ENCODE results near the gene KNDC1.
"Not testable (repeated sequence)": the region's sequence is repeated elsewhere in the genome, so short reads cannot be mapped to it uniquely, and the experiment has no call there.

KNDC1 gene

DNA sequence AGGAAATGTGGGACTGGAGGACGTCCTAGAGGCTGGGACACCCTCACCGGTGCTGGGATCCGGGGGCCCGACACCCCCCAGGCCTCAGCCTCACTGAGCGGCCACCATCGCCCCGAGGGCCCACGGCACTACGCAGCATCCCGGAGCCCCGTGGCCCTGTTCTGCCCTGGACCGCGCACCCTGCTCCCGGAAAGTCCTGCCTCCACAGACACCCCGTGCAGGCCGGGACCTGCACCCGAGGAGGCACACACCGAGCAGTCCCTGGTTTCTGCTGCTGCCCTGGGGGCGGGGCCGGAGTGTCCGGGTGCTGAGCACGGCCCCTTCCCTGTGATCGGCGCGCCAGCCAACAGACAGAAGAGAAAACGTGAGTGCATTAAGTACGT is 18.1 kb upstream of the KNDC1 start:
- no peak for DNase-seq

DNA sequence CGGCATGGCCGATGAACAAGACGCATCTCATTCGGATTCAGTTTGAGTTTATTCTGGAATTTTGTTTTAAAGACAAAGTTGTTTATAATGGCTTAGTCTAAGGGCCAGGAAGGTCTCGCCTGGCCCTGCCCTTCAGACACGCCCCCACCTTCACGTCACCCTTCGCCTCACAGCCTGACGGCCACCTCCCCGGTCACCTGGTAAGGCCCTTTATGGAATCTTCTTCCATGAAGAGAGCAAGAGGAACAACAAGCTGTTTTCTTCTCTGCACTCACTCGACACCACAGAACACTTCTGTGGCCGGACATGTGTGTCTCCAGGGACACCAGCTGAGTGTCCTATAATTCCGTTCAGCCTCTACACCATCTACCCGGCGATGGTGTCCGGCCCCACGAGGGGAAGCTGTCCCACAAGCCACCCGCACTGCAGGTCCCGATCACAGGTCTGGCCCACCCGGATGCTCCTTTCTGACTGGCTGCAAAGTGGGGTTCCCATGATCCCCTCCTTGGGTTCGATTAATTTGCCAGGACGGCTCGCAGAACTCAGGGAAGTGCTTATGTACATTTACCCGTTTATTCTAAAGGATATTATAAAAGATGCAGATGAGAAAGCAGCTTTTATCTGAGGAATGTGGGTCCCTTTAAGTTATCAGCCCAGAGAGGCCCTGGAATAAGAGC is 17.4 kb upstream of the KNDC1 start:
- DNase-seq: no peak

DNA sequence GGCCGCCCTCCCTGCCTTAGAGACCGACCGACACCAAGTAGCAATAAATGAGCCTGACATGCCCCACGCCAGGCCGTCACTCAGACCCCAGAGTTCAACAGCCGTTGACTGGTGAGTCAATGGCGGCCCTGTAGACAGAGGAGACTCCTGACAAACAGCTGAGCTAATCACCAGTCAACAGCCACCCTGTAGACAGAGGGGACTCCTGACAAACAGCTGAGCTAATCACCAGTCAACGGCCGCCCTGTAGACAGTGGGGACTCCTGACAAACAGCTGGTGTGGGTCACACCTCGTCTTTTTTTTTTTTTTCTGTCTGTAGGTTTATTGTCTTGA is 16.9 kb upstream of the KNDC1 start:
- DNase-seq: no peak

DNA sequence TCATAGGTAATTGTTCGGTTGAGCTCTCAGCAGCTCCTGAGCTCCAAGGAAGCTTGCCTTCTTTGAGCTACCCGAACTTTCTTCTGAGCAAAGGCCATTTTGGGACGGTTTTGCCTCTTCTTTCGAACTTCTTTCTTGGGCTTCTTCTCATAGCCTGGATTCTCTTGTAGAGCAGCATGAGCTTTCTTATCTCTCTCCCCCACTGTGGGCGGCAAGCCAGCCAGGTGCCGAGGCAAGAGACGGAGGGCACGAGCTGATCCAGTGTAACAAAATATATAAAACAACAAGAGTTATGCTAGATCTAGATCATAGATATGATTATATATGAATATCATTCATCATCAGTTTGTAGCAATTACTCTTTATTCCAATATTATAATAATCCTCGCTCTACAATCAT is 16.5 kb upstream of the KNDC1 start:
- DNase-seq: no peak

DNA sequence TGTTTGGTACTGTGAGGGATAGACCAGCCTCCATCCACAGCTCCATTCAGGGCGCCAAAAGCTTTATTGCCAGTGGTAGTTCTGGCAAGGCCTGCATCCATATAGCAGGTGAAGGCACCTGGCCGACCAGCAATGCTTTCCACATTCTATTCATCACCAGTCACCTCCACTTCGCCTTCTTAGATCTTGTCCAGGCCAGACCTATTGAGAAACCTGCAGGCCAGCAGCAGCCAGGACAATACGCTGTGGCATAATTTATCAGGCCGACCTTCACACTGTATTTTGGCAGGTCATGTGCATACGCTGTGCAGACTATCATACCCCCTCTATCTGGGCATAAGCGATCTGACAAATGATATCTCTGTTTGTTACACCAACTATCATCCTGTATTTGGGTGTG is 15.2 kb upstream of the KNDC1 start:
- no peak for DNase-seq

DNA sequence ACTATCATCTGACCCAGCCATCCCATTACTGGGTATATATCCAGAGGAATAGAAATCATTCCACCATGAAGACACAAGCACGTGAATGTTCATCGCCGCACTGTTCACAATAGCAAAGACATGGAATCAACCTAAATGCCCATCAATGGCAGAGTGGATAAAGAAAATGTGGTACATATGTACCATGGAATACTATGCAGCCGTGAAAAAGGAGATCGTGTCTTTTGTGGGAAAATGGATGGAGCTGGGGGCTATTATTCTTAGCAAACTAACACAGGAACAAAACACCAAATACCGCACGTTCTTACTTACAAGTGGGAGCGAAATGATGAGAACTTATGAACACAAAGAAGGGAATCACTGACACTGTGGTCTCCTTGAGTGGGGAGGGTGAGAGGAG is 9.8 kb upstream of the KNDC1 start:
- no peak for DNase-seq

DNA sequence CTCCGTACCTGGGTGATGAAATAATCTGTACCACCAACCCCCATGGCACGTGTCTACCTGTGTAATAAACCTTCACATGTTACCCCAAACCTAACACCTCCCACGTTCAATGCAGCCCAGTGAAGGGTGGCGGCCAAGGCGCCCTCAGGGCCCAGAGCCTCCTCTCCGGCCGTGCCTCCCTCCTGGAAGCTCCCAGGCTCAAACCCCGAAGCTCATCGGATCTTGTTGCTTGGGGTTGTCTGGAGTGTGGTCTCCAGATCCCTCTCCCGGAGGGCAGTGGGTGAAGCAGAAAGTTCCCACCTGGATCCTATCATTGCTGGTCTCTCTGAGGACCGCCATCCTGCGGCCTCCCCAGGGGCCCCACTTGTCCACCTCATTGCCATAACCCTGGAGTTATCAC is 9.4 kb upstream of the KNDC1 start:
- DNase-seq: no peak

DNA sequence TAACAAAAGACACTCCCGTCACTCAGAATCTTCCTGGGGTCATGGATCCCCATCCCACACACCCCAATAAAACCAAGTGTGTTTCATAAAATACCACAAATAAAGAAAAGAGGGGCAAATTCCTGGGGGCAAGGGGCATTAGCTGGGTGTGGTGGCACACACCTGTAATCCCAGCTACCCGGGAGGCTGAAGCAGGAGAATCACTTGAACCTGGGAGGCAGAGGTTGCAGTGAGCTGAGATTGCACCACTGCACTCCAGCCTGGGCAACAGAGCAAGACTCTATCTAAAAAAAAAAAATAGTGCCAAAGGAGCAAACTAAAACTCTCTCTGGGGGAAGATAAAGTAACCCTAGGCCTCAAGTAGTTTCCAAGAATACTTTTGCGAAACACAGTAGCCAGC is 8.9 kb upstream of the KNDC1 start:
- not testable (repeated sequence) for DNase-seq

DNA sequence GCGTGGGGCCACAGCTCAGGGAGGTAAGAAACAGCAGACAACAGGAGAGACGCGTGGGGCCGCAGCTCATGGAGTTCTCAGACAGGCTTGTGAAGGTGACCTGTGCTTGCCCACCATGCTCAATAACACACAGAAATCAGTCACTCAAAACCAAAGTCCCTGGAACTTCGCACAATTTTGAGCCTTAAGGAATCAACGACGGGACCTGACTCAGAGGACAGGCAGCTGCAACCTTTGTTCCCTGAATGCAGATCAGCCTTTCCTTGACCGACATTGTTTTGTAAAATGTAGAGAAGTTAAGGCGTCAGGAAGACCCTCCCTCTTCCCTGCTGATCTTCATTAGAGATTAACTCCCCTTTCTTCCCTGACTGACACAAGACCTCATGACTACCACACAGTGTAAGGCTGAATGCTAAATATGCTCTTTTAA is 8.5 kb upstream of the KNDC1 start:
- no peak for DNase-seq

DNA sequence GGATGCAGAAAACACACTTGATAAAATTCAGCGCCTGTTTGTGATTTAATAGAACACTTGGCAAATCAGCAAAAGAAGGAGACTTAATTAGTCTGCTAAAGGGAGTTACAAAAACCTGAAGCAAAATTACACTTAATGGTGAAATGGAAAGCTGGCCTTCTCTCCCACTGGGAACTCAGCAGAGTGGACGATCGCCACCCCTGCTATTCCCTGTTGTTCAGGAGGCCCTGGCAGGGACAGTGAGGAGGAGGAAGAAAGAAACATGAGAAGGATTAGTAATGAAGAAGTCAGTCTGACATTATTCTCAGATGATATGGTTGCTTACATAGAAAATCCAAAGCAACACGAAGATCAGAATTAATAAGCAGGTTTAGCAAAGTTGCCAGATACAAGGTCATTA is 5.6 kb upstream of the KNDC1 start:
- DNase-seq: no peak

DNA sequence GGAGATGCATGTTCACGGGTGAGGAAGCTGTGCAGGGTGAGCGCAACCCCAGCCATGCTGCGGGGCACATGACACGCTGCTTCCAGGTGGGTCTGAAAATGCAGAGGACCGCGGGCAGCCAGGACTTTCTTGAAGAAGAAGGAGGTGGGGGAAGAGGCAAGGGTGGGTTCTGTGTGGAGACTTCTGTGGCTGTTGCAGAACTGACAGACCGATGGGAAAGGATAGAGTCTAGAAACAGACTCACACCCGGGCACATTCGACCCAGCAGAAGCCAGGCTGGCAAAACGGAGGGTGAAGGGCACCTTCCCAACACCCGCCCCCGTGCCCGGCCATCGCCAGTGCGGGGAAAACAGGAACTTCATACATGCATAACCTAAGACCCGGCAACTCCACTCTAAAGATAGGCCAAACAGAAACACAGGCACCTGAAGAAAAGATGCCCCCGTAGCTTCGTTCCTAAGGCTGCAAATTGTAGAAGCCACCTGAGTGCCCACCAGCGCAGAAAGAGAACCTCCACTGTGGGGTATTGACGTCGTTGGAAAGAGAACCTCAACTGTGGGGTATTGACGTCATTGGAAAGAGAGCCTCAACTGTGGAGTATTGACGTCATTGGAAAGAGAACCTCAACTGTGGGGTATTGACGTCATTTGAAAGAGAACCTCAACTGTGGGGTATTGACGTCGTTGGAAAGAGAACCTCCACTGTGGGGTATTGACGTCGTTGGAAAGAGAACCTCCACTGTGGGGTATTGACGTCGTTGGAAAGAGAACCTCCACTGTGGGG is 4.8 kb upstream of the KNDC1 start:
- DNase-seq: no peak

DNA sequence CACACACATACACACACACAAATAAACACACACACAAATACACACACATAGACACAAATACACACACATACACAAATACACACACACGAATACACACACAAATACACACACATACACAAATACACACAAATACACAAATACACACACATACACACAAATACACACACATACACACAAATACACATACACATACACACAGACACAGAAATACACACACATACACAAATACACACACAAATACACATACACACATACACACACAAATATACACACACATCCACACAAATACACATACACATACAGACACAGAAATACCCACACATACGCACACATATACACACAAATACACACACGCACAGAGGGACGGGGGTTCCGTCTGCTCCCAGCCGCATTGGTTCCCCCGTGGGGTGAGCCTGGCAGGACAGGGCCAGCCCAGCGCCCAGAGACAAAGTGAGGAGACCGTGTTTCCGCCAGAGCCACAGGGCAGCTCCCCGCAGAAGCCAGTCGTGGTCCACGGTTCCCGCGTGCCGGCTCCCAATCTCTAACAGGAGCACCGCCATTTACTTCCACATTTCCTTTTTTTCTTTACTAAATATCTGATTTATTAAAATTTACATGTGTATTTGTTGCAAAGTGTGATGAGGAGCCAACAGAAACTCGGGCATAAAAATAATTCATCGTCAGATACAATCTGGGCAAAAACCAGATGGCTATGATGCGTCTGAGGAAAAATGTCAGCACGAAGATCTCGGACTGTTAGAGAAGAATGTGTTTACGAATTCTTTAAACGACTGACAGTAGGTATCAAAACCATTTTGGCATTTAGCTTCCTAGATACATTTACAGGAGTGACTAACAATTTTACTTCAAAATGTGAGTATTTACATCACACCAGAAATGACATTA is 3.1 kb upstream of the KNDC1 start:
- no peak for DNase-seq

DNA sequence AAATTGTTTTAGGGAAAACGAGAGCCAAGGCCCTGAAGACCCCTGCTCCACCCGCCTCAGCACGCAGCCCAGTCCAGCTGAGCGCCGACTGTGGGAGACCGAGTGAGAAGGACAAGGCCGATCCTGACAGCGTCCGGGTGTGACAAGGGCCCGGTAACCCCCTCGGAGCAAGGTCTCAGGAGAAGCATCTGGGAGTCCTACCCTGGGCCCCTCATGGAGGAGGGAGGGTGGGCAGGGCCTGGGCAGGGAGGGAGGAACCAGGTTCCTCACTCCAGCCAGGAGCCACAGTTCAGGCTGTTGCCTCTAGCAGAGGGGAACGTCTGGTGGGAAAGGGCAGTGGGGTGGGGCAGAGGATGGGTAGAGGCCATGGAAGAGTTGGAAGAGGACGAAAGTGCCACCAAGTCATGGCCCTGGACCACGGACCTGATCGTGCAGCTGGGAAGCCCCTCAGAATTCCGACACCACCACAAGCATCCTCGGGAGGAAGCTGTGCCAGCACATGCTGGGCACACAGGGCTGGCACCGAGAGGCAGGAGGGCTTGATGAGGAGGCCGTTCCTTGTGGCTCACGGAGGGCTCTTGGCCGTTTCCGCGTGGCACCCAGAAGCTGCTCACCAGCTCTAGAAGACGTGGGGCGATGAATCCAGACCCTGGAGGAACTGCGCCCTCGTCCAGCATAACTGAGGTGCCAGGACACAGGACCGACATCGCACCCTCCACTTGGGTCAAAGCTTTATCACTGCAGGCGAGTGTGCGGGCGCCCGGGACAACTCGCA is 2.2 kb upstream of the KNDC1 start:
- no peak for DNase-seq

DNA sequence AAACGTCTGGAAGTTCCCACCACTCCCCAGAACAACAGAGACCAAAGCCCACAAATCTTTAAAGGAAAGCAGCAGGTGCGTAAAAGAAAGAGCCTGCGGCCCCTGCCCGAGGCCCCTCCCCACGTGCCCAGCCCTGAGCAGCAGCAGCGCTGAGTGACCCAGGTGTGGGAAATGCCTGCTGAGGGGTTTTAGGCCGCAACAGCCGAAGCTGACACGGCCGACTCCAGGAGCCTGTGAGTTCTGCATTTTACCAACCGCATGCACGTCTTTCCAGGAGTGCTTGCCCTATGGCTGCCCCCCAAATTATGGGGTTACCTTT is 1.6 kb upstream of the KNDC1 start:
- DNase-seq: no peak

DNA sequence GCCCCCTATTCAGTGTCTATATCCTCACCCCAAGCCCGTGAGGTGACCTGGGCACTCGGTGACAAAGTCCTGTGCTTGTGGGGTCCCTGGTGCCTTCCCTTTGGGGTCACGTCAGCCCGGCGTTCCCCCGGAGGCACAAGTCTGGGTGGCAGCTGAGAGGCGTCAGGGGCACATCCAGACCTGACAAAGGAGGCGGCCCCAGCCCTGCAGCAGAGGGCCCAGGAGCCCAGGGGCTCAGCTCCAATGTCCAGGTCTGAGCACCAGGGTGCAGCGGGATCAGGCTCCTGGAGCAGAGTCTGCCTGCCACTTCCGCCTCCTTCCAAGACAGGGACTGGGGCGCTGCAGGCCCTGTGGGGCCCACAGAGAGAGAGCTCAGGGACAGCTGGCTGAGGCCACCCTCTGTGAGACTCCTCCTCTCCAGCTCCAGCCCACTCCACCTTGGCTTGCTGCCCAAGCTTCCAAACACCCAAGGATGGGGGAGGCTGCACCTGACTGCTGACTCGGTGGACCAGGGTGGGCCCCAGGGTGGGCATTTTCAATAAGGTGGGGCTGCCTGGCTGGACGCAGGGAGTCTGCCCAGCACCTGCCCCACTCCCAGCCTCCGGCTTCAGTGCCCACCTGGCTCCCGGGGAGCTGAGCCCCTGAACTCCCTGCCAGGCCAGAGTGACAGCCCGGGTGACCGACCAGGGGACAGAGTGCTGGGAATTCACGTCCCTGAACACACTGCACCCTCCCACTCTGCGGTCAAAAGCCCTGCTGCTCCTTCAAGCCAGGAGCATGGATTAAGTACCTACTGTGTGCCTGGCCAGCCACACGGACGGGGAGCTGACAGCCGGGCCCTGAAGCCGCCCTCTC is 1.0 kb upstream of the KNDC1 start:
- no peak for DNase-seq

DNA sequence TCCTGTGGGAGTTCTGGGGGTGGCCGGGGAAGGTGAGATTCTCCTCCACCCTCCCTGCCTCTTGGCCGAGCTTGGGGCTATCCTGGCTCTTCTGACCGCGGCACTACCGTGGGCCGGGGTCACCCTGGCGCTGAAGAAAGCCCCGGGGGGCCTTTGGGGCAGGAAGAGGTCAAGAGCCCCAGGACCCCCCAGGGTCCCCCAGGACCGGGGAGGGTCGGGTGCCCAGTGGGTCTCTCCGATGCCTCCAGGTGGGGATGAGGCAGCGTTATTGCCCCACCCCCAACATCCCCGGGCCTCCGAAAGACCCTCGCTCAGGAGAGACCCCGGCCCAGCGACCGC is 439 bp upstream of the KNDC1 start:
- DNase-seq: no peak

DNA sequence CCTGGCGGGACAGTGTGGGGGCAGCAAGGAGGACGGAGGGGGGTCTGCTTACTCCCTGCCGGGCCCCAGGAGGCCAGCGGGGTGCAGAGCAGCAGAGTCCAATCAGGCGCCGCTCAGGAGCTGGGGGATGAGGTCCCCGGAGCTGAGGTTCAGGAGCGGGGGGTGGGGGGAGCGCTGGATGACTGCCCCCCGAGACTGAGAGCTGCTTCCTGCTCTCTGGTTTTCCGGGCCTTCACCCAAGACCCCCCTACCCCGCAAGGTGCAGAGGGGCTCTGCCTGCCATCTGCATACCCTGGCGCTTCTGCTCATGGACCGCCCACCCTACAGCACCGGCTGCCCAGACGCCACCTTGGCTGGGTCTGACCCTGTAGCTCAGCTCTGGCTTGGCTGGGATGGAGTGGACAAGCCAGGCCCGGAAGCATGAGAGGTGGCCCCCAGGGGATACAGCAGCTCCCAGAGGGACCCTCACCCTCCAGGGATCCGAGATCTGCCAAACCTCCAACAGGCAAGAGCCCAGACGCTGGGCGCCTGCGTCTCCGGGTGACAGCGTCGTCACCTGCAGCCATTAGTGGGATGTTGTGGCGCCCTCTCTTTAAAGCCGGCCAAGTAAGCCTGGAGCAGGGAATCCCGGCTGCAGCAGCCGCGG is 930 bp downstream of the KNDC1 start:
- no peak for DNase-seq

DNA sequence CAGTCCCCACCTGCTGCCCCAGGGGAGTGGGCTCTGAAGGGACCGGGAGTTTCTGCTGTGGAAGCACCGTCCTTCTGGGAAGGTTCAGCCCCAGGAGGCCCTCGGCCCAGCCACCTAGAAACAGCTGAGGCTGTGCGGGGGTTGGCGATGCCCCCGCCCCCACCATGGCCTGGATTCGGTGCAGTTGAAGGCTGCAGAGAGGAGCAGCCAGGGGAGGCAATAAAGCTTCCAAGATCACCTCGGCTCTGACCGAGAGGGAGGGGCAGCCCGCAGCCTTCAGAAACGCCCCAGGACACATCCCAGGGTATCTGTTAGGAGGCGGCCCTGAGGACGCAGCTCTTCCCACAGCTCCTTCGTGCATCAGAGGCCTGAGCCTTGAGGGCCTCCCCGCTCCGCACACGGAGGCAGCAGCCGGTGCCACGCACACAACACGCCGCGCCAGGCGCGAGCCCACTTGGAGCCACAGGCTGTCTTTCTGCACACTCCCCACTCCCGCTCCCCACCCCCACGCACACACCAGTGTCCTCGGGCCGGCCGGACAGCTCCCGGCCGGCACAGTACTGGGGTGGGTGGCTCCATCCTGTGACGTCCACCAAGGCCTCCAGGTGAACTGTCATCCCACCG is 1.6 kb downstream of the KNDC1 start:
- no peak for DNase-seq

DNA sequence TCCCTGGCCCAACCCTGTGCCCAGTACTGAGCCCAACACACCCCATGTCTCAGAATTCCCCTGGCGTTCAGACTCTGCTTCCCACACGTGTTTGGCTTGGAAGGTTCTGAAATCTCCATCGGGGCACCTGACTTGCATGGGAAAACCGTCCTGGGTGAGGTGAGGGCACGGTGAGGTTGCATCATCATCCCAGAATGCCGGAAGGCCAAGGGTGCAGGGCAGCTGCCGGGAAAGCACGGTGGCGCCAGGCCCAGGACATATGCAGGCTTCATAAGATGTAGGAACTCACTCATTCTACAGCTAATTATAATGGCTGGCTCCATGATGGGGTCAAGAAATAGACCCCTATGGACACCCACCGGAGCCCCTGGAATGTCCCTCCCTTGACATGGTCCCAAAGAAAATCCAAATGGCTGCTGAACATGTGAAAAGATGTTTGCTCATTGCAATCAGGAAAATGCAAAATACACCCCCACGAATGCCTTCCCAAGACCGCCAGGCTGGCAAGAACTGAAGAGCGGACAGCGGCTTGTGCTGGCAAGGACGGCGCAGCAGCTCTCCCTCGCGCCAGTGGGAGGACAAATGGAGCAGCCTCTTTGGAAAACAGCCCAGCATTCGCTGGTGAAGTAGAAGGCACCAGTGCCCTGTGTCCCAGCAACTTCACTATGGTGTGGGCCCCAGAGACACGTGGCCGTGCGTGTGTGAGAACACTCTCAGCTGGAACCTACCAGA is 2.3 kb downstream of the KNDC1 start:
- DNase-seq: no peak
